Stimulated activated CD4-positive, alpha-beta T cell treated with anti-CD3 and anti-CD28 coated beads, Interleukin-15, amount 100 ng/mL, for 1 hour (primary cell): ENCODE measurements around the gene PTPRM.

Experiments
- DNase-seq, 2 donors: peaks; one replicate each; pipeline ENCODE4 v3.0.0-alpha.2; 2020; ENCODE audit warnings: low read depth in 1 of 2, low spot score in 1 of 2

Gene PTPRM

DNA sequence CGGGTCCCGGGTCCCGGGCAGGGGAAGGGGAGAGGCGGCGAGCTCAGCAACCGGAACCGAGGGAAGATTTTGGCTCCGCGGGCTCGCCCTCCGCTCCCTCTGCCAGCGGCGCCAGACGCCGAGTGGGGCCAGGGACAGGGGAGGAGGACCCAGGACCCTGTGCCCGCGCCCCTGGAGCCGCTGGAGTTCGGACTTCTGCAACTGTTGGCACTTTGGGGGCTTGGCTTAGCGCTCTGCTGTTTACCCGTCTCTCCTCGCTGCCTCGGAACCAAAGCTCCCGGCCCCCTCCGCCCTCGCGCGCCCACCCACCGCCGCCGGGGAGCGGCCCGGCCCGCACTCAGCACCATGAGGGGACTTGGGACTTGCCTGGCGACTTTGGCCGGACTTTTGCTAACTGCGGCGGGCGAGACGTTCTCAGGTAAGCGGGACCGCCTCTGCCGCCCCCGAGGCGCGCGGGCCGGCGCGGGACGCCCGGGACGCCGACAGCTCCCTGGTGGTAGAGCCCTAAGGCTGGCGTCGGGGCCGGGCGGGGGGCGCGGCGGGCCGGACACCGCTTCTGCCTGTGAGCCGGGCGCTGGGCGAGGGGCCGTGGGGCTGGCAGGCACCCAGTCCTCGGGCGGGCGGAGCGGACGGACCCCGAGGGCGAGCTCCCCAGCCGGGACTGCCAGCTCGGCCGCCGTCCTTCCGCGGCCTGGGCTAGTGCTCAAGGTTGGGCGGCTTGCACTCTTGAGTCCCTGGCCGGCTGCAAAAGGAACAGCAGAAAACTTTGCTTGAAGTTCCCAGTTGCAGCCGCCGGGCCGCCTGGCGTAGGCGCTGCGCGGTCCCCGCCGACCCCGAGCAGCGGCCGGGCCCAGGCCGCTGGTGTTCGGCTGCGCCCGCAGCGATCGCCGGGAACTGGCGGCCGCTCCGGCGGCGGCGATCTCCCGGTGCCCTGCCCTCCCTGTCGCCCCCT lies 634 bp downstream of the PTPRM start:
- no peak for DNase-seq

DNA sequence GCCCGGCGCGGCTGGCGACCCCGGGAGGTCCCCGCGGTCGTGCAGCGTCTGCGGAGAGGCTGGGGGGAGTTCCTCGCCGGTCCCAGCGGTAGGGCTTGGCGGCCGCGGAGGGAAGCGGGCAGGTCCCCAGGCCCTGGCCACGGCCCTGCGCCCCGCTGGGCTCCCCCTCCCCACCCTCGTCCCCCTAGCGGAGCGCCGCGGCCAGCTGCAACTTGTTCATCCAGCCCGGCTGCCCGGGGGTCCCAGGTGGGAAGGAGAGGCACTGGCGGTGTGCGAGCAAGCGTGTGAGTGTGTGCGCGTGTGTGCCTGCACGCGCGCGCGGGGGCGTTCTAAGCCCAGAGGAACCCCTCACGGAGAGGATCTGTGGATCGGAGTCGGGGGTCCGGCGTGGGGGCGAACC lies 1.3 kb downstream of the PTPRM start:
- DNase-seq, result no peak

DNA sequence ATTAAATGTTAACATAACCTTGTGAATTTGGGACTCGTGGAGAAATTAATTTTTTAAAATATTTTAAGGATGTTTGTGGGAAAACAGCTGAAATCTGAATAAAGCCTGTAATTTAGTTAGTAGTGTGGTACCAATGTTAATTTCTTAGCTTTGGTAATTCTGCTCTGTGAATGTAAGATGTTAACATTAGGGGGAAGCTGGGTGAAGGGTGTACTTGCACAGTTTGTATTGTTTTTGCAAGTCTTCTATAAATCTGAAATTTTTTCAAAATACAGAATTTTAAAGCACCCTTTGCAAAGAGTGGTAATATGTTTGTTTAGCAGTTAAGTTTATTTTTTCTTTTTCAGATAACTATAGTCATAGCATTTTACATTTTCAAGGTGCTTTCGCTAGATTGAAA lies 4.5 kb downstream of the PTPRM start:
- DNase-seq, result no peak

DNA sequence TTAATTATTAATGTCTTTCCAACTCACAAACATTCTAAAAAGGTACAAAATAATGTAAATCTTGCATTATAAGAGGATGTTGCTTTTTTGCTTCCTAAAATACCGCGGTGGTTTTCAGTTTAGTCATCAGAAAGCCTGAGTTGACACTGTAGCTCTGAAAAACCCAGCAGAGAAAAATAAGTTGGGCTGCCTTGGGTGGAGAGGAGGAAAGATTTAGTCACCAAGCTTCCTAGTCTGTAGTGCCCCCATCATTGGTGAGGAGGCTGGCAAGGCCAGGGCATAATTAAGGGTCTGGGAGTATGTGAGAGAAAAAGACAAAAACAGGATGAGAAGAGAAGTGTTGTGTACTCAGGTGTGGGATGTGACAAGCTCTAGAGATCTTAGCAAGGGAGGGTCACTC lies 5.7 kb downstream of the PTPRM start:
- DNase-seq, result no peak

DNA sequence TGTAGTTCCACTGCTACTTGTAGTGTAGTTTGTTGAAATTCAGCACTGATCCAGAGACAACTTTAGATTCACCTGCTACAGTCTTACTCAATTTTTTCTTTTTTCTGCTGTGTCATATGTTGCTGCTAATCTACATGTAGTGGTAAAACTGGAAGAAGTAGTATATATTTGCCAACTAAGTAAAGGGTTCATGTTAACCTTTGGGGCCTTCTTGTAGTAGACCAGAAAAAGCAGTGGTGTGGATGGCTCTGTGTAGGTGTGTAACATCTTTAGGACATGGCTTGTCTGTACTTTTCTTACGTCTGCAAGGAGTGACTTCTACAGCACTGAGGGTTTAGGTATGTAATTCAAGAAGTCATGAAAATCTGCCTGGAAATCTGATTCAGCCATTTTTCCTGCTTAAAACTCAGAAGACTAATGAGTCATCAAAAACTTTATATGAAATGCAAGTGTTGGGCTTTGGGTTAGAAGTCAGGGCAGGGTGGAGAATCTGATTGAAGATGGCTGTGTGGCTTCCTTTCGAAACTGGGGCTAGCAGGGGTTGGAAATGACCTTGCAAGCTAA lies 8.4 kb downstream of the PTPRM start:
- DNase-seq, result no peak

DNA sequence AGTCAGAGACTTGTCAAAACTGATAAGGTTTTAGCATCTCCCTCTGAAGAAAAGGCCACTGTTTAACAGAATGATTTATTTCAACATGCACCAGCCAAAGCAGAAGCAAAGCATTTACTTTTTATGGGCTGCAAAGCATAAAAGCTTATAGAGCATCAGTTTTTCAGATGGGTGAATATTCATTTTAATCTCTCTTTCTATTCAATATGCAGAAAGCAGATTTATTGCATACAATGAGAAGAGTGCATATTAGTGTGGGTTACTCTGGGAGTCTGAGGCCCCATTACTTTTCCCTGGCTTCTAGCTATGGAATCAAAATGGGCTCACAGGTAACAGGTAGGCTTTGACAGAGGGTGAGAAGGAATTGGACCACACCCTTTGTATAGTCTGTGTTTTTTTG lies 9.0 kb downstream of the PTPRM start:
- DNase-seq, result no peak

DNA sequence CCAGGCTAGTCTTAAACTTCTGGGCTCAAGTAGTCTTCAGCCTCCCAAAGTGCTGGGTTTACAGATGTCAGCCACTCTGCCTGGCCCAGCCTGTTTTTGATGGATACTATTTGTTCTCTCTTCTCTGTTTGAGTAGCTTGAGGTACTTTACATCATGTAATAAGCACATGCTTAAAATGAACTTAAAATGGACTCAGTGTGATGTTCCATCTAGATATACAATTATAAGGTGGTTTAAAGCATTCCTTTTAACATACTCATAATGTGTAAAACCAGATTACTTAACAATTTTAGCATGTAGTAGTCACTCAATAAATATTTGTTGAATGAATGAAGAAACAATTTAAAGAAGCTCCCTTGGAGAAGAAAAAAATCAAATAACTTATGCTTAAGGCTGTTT lies 9.6 kb downstream of the PTPRM start:
- no peak for DNase-seq

DNA sequence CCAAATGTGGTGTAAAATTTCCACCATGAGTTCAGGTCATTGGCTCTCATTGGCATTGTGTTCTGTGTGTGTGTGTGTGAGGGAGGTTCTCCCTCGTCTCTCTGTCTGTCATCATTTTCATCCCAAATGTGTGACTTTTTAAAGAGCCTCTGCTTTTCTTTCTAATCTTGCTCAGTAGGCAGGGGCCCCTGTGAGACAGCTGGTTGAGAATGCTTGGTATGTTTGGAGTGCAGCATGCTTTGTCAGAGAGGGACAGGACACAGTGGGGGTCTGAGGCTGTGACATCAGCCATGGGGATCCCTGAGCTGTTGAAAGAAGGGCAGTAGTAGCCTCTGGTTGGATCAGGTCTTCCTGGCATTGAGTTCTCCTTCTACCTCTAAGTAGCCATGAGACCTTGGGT lies 10.6 kb downstream of the PTPRM start:
- DNase-seq, result no peak

DNA sequence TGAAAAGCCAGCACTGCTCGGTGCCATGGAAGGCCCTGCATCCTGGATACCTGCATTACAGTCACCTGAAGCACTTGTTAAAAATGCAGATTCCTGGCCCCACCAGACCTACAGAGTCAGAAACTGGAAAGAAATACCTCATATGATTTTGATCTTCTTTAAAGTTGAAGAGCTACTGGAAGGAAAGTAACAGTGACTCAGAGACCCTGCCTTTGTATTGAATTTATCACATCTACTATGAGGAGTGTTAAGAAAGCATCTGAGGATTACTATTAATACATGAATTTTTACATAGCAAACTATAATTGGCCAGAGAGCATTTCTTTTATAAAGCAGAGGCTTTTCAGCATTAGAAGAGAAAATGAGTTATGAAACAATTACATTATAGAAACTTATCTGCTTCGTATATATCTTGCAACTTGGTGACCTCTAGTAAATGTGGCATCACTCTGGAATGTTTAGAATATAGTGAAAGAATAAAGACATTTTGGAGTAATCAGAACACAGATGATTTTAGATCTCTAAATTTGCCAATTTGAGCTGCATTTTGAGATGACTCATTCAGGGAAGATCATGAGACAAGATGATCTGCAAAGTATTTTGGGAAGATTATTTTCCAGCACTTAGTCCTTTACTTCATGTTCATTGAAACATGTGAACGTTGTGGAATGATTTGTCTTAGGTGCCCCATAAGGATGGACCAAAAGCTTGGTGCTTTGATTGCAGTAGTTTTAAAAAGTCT lies 12.2 kb downstream of the PTPRM start:
- no peak for DNase-seq

DNA sequence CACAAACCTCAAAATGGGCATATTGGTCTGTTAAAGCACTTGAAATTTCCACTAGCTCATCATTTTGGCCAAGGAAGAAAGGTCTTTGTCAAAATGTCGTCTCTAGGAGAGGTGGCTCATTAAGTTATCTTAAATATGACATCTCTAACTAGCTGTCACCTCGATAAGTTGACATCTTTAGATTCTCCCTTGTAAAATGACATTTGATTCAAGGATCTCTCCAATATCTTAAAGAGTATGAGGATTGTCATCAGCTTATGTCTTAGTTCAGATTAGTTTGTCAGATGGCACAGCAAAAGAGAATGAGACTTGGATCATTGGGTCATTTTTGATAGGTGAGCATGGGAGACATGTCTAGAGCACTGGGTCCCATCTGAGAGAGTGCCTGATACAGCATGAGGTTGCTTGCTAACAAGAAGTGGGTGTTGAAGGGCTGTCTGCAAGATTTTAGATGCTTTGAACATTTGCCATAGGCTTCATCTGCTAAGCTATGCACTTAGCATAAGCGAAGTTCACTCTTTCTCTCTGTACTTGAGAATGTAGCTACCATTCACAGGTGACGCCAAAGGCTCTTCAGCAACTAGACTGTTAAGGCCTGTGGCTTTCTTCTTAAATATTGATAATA lies 12.9 kb downstream of the PTPRM start:
- no peak for DNase-seq

DNA sequence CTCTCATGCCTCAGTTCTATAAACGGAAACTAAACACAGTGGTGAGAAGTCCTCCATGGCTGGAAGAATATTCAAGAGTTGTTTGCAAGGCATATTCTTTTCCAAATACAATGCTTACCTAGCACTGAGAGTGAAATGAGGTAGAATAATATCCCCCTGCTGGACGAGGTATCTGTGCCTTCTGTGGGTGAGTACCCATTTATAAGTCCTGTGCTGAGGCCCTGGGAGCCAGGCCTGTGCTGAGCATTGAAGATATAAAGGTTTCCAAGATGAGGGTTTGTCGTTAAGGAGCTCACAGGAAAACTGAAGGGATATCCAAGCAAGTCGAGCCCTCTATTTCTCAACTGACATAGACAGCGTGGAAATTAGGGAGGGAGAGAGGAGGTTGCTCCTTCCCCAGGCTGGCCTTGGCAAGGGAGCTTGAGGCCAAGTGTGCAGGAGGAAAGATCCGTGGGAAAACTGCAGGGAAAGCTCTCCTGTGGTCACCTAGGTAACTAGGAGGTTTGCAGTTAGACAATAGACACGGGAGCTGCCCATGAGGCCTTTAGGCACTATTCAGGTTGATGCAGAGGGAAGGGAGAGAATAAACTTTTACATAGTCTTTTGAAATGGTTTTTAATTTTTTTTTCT lies 17.6 kb downstream of the PTPRM start:
- no peak for DNase-seq

DNA sequence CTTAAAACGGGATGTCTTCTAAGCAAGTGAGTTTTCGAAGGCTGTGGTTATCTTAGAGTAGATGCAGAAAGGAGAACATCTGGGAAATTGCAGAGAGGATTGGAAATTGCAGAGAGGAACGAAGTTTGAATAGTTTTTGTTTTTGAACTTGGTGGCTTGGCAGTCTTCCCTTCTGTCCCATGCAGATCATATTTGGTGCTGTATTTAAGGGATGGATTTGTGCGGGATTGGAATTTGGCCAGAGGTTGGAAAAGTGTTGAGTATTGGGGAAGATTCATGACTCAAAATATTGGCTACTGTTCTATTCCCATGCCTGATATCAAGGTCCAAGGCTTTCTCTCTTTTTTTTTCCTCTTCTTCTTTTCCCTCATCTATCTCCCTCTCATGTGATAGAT lies 18.2 kb downstream of the PTPRM start:
- DNase-seq, result no peak

DNA sequence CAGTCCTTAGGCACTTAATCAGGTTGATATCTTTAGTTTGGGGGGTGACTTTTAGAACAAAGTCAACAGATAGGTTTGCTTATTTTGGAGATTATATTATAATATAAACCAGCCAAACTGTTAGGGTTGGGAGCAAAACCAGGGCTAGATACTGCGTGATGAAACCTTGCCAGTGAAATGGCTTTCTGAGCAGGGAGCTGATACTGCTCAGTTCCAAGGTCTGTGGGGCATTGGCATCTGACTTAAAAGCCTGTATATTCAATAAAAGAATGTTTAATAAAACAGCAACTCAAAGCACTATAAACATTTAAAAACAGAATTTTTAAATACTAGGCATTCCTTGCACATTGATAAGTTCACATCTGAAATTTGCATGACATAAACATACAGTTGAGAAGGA lies 19.3 kb downstream of the PTPRM start:
- no peak for DNase-seq

DNA sequence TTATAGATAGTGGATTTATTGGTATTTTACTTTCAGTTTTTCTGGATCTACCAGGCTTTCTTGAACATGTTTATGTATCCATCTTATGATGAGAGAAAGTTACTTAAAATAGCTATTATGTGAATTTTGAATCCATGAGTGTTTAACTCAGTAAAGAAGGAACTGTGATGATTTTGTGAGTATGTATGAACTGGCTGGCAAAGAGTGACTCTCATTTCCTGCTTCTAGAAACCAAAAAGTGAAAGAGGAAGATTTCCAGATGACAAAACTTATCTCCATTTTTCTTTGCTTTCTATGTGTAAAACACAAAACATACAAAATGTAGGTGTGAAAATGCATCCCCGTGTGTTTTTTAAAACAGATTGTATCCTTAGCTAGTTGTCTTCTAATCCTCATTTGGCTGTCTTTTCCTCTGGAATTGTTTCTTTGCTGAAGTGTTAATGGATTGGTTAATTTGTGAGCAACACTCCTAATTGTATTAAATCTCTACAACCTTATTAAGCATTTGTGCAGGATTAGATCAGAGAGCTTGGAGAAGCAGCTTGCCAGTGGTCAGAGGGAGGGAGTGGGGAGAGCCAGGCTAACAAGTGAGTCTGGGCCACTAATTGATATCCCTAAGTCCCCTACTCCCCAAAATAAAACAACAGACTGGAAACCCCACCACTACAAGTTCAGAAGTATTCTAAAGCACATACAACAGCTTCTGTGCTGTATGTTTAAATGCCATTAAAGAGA lies 23.9 kb downstream of the PTPRM start:
- DNase-seq, result no peak

DNA sequence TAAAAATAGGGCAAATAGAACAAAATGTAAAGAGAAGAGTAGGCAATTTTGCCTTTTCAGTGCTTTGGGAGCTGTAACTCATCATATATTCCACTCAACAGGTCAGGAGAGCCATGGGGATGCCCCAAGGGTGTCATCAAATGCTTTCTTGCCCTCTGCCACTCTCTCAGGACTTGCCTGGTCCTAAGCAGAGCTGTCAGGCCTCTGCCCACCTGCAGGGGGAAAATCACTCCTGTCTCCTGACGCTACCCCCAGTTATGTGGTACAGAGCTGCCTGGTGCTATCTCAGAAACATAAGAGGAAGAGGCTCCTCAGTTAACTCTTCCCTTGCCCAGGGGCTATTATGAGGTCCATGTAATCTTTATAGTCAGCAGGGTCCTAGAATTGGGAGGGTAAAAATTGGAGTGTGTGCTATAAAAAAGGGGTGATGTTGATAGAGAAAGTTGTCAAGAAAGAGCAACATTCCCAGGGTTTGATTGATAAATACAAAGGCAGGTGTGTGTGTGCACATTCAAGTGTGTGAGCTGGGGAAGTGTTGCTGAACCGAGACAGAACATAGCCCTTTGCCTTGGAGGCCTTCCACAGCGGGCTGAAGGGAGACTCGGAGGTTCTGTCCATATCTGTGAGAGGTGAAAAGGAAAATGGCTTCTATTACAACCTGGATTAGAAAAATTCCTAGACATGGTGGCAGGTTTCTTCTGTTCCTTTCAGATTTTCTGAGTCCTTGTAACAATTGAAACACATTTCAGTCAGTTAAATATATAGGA lies 25.4 kb downstream of the PTPRM start:
- no peak for DNase-seq

DNA sequence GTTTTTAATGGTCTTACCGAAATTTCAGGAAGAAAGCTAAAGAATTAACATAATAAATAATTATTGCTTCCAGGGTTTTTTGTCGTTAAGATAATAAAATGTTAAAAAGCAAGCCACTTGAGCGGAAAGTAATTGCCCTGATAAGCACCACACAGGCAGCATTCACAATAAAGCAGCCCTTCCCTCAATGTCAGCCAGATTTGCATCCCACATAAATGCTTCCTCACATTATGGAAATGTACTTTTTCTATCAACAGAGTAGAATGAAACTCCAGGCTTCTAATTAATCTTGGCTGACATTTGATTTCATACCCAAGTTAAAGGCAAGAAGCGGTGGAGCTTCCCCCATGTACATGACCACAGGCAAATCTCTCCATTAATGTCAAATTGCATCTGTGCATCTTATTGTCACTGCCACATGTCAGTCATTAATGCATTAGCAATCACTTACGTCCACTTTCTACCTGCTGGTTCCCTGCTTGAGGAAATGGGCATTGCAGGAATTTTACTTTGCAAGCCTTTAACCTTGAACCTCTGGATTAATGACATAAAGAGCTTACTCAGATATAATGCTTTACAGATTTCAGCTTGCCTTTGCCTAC lies 26.2 kb downstream of the PTPRM start:
- DNase-seq, result no peak

DNA sequence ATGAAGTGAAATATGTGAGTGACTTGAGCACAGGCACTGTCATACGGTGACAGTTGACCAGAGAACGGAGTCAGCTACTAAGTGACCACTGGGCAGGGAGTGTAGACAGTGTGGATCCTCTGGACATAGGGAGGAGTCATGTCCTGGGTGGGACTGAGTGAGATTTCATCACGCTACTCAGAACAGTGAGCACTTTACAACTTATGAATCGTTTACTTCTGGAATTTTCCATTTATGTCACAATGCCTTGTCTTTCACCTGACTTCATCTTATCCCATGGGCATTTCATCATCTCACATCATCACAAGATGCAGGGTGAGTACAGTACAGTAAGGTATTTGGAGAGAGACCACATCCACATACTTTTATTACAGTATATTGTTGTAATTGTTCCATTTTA lies 29.0 kb downstream of the PTPRM start:
- DNase-seq, result no peak

DNA sequence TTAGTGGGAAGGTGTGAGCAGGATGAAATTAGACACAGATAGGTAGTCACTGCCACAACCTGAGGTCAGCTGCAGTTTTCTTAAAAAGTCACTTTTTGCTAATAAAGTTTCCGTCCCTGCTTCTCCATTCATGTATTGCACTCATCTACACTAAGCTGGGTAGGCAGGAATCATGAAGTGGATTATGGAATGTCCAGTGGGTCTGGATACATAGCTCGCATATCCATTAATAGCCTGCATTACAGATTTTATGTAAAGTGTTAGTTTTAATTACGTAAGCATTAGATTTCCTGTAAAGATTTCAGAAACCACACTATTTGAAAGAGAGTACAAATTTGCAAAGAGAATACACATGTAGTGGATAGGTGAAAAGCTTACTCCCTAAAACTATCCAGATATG lies 30.4 kb downstream of the PTPRM start:
- no peak for DNase-seq
